ENCODE results near the gene GRM4.

- TF ChIP-seq, protein P1, sequence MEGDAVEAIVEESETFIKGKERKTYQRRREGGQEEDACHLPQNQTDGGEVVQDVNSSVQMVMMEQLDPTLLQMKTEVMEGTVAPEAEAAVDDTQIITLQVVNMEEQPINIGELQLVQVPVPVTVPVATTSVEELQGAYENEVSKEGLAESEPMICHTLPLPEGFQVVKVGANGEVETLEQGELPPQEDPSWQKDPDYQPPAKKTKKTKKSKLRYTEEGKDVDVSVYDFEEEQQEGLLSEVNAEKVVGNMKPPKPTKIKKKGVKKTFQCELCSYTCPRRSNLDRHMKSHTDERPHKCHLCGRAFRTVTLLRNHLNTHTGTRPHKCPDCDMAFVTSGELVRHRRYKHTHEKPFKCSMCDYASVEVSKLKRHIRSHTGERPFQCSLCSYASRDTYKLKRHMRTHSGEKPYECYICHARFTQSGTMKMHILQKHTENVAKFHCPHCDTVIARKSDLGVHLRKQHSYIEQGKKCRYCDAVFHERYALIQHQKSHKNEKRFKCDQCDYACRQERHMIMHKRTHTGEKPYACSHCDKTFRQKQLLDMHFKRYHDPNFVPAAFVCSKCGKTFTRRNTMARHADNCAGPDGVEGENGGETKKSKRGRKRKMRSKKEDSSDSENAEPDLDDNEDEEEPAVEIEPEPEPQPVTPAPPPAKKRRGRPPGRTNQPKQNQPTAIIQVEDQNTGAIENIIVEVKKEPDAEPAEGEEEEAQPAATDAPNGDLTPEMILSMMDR (IDR thresholded peaks at IDR 0.05), result no peak
- TF ChIP-seq POLR2AphosphoS5 (IDR thresholded peaks at IDR 0.05), result no peak
Measured at GRCh38 chr6:34138191-34138590, 7.7 kb downstream of the GRM4 start.
